ENCODE measurements around the gene RNF186. TPM values are rescaled to one million over a fixed set of nuclear protein-coding genes. Genes with fewer than 3 reads are reported as not detected.

Gene RNF186
- total RNA-seq, 4 donors from 2014 or later, result not detected

GRCh38 chr1:19811206-19811851 is 3.8 kb downstream of the RNF186 start:
- no peaks in the 10 kb centered on the region for H3K36me3 ChIP-seq
- TF ChIP-seq CTCF (IDR thresholded peaks at IDR 0.05), result peak; percentile 23 to 41 (median 26)
- no peak for TF ChIP-seq EP300 (IDR thresholded peaks at IDR 0.05)
- H3K27me3 ChIP-seq, result no peaks in the 10 kb centered on the region
- H3K9me3 ChIP-seq, result no peaks in the 10 kb centered on the region
- DNase-seq (ENCODE audit: low spot score in 2 of 2), result no peak
- no peak overlapping the region for H3K4me3 ChIP-seq
- 52 to 65% methylated on average over 5 of the region's 5 CpGs for WGBS, 2 donors
- H3K4me1 ChIP-seq, result no peaks in the 10 kb centered on the region
- no peak overlapping the region for H3K27ac ChIP-seq

DNA sequence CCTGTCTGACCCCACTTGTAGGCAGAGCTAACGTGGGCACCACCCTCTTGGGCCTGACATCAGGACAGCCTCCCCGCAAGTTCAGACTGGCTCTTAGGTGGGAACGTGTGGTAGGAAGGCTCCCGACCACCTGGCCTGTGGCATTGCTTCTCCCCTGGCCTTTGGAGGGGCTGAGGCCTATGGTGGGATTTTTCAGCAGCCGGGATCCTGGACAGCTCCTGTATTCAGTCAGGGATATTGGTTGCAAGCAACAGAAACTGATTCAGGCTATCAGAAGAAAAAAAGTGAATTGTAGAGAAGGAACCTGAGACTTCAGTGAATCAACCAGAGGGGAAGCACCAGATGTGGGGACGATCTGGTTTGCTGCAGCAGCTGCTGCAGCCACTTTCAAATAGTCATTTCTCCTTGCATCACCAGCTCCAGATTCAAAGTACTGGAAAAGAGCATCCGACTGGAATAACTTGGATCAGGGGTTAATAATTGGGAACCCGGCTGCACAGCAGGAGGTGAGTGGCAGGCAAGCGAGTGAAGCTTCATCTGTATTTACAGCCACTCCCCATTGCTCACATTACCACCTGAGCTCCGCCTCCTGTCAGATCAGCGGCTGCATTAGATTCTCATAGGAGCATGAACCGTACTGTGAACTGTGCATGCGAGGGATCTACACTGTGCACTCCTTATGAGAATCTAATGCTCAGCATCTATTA is 5.9 kb downstream of the RNF186 start:
- Histone ChIP-seq H3K9me3 (no peaks in the 10 kb centered on the region), H3K27ac (no peak overlapping the region), H3K4me1 (no peaks in the 10 kb centered on the region), H3K27me3 (no peaks in the 10 kb centered on the region), H3K36me3 (no peaks in the 10 kb centered on the region), H3K4me3 (no peak overlapping the region)
- TF ChIP-seq CTCF (IDR thresholded peaks at IDR 0.05) (no peak), EP300 (IDR thresholded peaks at IDR 0.05) (no peak), POLR2A (IDR thresholded peaks at IDR 0.05) (no peak)
- no peak for DNase-seq (ENCODE audit: low spot score in 2 of 2)
- 77 to 80% methylated on average over 13 of the region's 13 CpGs for whole genome bisulfite sequencing, 2 donors

DNA sequence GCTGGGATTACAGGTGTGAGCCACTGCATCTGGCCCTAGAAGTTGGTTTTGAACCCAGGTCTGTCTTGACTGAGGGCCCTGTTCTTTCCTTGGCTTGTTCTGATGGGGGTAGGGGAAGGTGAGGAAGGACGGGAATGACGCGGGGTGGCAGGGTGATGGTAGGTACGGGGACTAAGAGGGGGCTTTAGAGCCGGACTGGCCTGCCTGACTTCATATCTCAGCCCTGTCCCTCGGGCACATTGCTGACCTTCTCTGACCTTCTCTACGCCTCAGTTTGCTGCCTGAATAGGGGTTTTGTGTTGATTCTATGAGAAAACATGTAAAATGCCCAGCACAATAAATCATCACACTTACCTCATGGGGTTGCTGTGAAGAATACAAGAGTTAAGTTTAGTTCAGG is 6.7 kb downstream of the RNF186 start:
- Histone ChIP-seq H3K4me1 (no peaks in the 10 kb centered on the region), H3K27me3 (no peaks in the 10 kb centered on the region), H3K9me3 (no peaks in the 10 kb centered on the region), H3K27ac (no peak overlapping the region), H3K36me3 (no peaks in the 10 kb centered on the region), H3K4me3 (no peak overlapping the region)
- DNase-seq (ENCODE audit: low spot score in 2 of 2), result no peak
- WGBS, 2 donors, result 55 to 68% methylated on average over 7 of the region's 7 CpGs
- no peak for TF ChIP-seq EP300 (IDR thresholded peaks at IDR 0.05)
- TF ChIP-seq CTCF (IDR thresholded peaks at IDR 0.05), result no peak
- TF ChIP-seq POLR2A (IDR thresholded peaks at IDR 0.05), result no peak

- H3K27ac ChIP-seq, result peak overlapping the region in 1 of 4 donors; percentile 16
- H3K27me3 ChIP-seq, result no peaks in the 10 kb centered on the region
- no peak for DNase-seq (ENCODE audit: low spot score in 2 of 2)
- no peak overlapping the region for H3K4me3 ChIP-seq
- peaks cover 0 to 8% (median 0%) of the 10 kb centered on the region in 4 donors for H3K4me1 ChIP-seq
- H3K9me3 ChIP-seq, result no peaks in the 10 kb centered on the region
- no peak for TF ChIP-seq EP300 (IDR thresholded peaks at IDR 0.05)
- TF ChIP-seq POLR2A (IDR thresholded peaks at IDR 0.05), result no peak
- no peak for TF ChIP-seq CTCF (IDR thresholded peaks at IDR 0.05)
- 55 to 56% methylated on average over 6 of the region's 6 CpGs for WGBS, 2 donors
- no peaks in the 10 kb centered on the region for H3K36me3 ChIP-seq
Observed at GRCh38 chr1:19804831-19805251, 10.2 kb downstream of the RNF186 start.

- TF ChIP-seq POLR2A (IDR thresholded peaks at IDR 0.05) (no peak), CTCF (IDR thresholded peaks at IDR 0.05) (no peak), EP300 (IDR thresholded peaks at IDR 0.05) (no peak)
- WGBS, 2 donors, result 71 to 75% methylated on average over 7 of the region's 7 CpGs
- no peak overlapping the region for H3K27ac ChIP-seq
- no peaks in the 10 kb centered on the region for H3K9me3 ChIP-seq
- peaks cover 0 to 23% (median 13%) of the 10 kb centered on the region in 4 donors for H3K4me1 ChIP-seq
- no peak overlapping the region for H3K4me3 ChIP-seq
- H3K36me3 ChIP-seq, result peaks cover 0 to 2% (median 0%) of the 10 kb centered on the region in 3 donors
- no peak for DNase-seq (ENCODE audit: low spot score in 2 of 2)
- H3K27me3 ChIP-seq, result no peaks in the 10 kb centered on the region
Observed at GRCh38 chr1:19802269-19802668, 12.8 kb downstream of the RNF186 start.

All from tibial nerve (tissue), 4 donors.